ENCODE data around the gene PADI2.

PADI2 gene

DNA sequence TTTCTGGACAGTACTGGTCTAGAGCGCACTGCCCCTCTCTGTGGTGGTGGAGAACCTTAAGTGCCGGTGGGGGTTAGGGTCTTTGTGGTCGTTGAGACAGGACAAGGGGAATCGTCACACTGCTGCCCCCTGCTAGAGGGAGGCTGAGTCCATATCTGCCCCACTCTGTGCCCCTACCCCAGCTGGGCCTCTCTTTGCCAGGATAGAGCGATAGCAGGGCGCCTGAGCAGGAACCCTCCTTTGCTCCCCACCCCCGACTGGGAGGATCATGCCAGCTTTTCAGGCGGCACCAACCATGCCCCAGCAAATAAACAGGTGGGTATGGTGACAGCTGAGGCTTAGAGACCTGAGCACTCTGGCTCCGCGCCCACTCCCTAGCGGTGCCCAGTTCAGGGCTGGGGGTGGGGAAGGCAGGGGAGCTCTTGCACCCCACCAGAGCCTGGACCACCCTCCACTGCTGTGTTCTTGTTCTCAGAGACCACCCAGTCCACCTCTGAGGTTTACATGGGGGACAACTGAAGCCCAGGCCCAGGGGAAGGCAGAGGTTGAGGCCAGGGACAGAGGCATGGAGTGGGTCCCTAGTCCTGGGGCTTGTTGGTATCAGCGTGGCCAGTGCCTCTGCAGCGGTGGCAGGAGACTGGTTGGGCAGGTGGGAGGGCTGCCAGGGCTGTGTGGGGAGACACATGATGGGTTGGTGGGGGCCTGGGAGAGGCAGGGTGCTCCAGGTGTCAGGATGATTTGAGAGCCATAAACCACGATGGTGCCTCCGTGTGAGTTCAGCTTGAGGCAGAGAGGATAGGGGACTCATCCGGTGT, 1.6 kb downstream of the PADI2 start:
- Mint-ChIP-seq H3K36me3 (ENCODE audit: low read depth) (no peaks in the 10 kb centered on the region), H3K27ac (no peak overlapping the region), H3K4me3 (peak overlapping the region; percentile 53 to 67 (median 60)), H3K4me1 (peaks cover 59% of the 10 kb centered on the region), H3K9me3 (no peaks in the 10 kb centered on the region), H3K27me3 (ENCODE audit: low read depth) (peaks cover 78% of the 10 kb centered on the region)
- TF ChIP-seq, protein P1, sequence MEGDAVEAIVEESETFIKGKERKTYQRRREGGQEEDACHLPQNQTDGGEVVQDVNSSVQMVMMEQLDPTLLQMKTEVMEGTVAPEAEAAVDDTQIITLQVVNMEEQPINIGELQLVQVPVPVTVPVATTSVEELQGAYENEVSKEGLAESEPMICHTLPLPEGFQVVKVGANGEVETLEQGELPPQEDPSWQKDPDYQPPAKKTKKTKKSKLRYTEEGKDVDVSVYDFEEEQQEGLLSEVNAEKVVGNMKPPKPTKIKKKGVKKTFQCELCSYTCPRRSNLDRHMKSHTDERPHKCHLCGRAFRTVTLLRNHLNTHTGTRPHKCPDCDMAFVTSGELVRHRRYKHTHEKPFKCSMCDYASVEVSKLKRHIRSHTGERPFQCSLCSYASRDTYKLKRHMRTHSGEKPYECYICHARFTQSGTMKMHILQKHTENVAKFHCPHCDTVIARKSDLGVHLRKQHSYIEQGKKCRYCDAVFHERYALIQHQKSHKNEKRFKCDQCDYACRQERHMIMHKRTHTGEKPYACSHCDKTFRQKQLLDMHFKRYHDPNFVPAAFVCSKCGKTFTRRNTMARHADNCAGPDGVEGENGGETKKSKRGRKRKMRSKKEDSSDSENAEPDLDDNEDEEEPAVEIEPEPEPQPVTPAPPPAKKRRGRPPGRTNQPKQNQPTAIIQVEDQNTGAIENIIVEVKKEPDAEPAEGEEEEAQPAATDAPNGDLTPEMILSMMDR (IDR thresholded peaks at IDR 0.05; ENCODE audit: unreplicated experiment in 3 of 3) = no peak

GRCh38 chr1:17116643-17117042, 2.6 kb downstream of the PADI2 start:
- TF ChIP-seq, protein P1 (IDR thresholded peaks at IDR 0.05; ENCODE audit: unreplicated experiment in 3 of 3) = no peak
- H3K4me1 Mint-ChIP-seq = peaks cover 51% of the 10 kb centered on the region
- peaks cover 75% of the 10 kb centered on the region for H3K27me3 Mint-ChIP-seq (ENCODE audit: low read depth)

DNA sequence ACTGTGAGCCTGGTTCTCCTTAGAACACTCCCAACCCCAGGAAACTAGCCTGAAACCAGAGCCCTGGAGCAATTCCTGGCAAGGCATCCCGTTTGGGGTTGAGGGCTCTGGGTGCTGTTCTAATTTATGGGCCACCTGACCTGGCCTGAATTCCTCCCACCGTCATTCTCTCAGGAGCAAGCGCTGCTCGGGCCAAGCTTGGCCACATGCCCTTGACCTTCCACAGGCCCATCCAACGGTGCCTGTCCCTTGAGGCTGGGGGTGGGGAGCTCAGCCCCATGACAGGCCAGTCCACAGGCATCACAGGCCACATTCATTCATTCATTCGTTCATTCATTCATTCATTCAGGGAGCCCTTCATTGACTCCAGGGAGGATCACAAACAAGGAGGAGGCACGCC, 5.3 kb downstream of the PADI2 start:
- no peak overlapping the region for H3K27ac Mint-ChIP-seq
- H3K36me3 Mint-ChIP-seq (ENCODE audit: low read depth) = no peaks in the 10 kb centered on the region
- H3K9me3 Mint-ChIP-seq = no peaks in the 10 kb centered on the region
- H3K27me3 Mint-ChIP-seq (ENCODE audit: low read depth) = peaks cover 61% of the 10 kb centered on the region
- H3K4me1 Mint-ChIP-seq = peaks cover 42% of the 10 kb centered on the region
- no peak overlapping the region for H3K4me3 Mint-ChIP-seq
- TF ChIP-seq, protein P1 (IDR thresholded peaks at IDR 0.05; ENCODE audit: unreplicated experiment in 3 of 3) = no peak

More at GRCh38 chr1:17116643-17117042, 2.6 kb downstream of the PADI2 start:
- no peak overlapping the region for H3K27ac Mint-ChIP-seq
- no peaks in the 10 kb centered on the region for H3K36me3 Mint-ChIP-seq (ENCODE audit: low read depth)
- H3K4me3 Mint-ChIP-seq = no peak overlapping the region
- no peaks in the 10 kb centered on the region for H3K9me3 Mint-ChIP-seq

- H3K9me3 Mint-ChIP-seq = no peaks in the 10 kb centered on the region
- peak overlapping the region in 1 of 3 experiments; percentile 18 for H3K27ac Mint-ChIP-seq
- no peaks in the 10 kb centered on the region for H3K36me3 Mint-ChIP-seq (ENCODE audit: low read depth)
- H3K4me3 Mint-ChIP-seq = no peak overlapping the region
- TF ChIP-seq, protein P1 (IDR thresholded peaks at IDR 0.05; ENCODE audit: unreplicated experiment in 3 of 3) = no peak
- peaks cover 36% of the 10 kb centered on the region for H3K4me1 Mint-ChIP-seq
- peaks cover 52% of the 10 kb centered on the region for H3K27me3 Mint-ChIP-seq (ENCODE audit: low read depth)
Observed at GRCh38 chr1:17112496-17113236, 6.6 kb downstream of the PADI2 start.

DNA sequence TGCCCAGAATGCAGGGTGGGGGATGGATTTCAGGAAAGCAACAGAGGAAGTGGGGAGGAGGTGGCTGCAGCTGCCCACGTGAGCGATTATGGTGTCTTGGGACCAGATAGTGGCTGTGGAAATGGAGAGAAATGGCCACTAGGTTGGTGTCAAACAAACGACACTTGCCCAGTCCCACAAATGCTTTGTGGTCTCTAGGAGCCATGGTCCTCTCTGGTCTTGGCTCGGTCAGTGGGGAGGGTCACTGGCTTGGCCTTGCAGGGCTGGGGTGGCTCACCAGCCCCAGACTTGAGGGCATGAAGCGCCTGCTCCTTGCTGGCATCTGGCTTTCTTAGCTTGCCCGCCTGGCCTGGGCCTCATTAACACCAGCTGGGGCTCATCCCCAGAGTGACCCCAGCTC, 7.2 kb downstream of the PADI2 start:
- H3K9me3 Mint-ChIP-seq = no peaks in the 10 kb centered on the region
- TF ChIP-seq, protein P1 (IDR thresholded peaks at IDR 0.05; ENCODE audit: unreplicated experiment in 3 of 3) = no peak
- no peak overlapping the region for H3K27ac Mint-ChIP-seq
- H3K4me3 Mint-ChIP-seq = no peak overlapping the region
- H3K27me3 Mint-ChIP-seq (ENCODE audit: low read depth) = peaks cover 46% of the 10 kb centered on the region
- no peaks in the 10 kb centered on the region for H3K36me3 Mint-ChIP-seq (ENCODE audit: low read depth)
- H3K4me1 Mint-ChIP-seq = peaks cover 31% of the 10 kb centered on the region

All from nephron (organoid).